ENCODE measurements around the gene PTGES2. TPM values are rescaled to one million over a fixed set of nuclear protein-coding genes. Genes with fewer than 3 reads are reported as not detected.

PTGES2 gene
- total RNA-seq, 2 donors from 2014 or later, result 73.5 to 84.5 TPM

GRCh38 chr9:128145951-128146351, 18.4 kb upstream of the PTGES2 start:
- Histone ChIP-seq H3K27me3 (ENCODE audit: control insufficient read depth, insufficient read depth, low read length, poor library complexity, severe bottlenecking) (no peaks in the 10 kb centered on the region), H3K9ac (ENCODE audit: extremely low read depth, low read length, poor library complexity, severe bottlenecking) (no peak overlapping the region), H3K9me3 (ENCODE audit: control insufficient read depth, low read length) (no peaks in the 10 kb centered on the region), H3K4me3 (ENCODE audit: low read length) (no peak overlapping the region), H3K4me1 (ENCODE audit: control insufficient read depth, insufficient read depth, low read length) (no peaks in the 10 kb centered on the region), H3K27ac (ENCODE audit: low read depth, low read length) (no peak overlapping the region), H3K36me3 (ENCODE audit: control insufficient read depth, insufficient read depth, low read length) (no peaks in the 10 kb centered on the region)
- Mint-ChIP-seq H3K9me3 (no peaks in the 10 kb centered on the region), H3K4me3 (no peak overlapping the region), H3K27me3 (ENCODE audit: insufficient read depth) (peaks cover 7% of the 10 kb centered on the region), H3K4me1 (peaks cover 3% of the 10 kb centered on the region), H3K27ac (no peak overlapping the region), H3K36me3 (ENCODE audit: low read depth) (no peaks in the 10 kb centered on the region)
- no peak for DNase-seq
- WGBS, 2 experiments (ENCODE audit: insufficient coverage in 1 of 2, insufficient read length in 1 of 2), result 86 to 90% methylated on average over 9 to 13 of the region's 13 CpGs
- no peak for TF ChIP-seq CTCF (conservative IDR thresholded peaks at IDR 0.05)

- Histone ChIP-seq H3K9me3 (ENCODE audit: control insufficient read depth, low read length) (no peaks in the 10 kb centered on the region), H3K4me1 (ENCODE audit: control insufficient read depth, insufficient read depth, low read length) (no peaks in the 10 kb centered on the region), H3K27ac (ENCODE audit: low read depth, low read length) (no peak overlapping the region), H3K36me3 (ENCODE audit: control insufficient read depth, insufficient read depth, low read length) (no peaks in the 10 kb centered on the region), H3K4me3 (ENCODE audit: low read length) (no peak overlapping the region), H3K27me3 (ENCODE audit: control insufficient read depth, insufficient read depth, low read length, poor library complexity, severe bottlenecking) (no peaks in the 10 kb centered on the region), H3K9ac (ENCODE audit: extremely low read depth, low read length, poor library complexity, severe bottlenecking) (no peak overlapping the region)
- no peaks in the 10 kb centered on the region for H3K36me3 Mint-ChIP-seq (ENCODE audit: low read depth)
- TF ChIP-seq CTCF (conservative IDR thresholded peaks at IDR 0.05), result no peak
- H3K4me1 Mint-ChIP-seq, result no peaks in the 10 kb centered on the region
- H3K9me3 Mint-ChIP-seq, result no peaks in the 10 kb centered on the region
- no peak for DNase-seq
- H3K4me3 Mint-ChIP-seq, result no peak overlapping the region
- peaks cover 4% of the 10 kb centered on the region for H3K27me3 Mint-ChIP-seq (ENCODE audit: insufficient read depth)
- H3K27ac Mint-ChIP-seq, result no peak overlapping the region
- 71 to 81% methylated on average over 6 to 8 of the region's 8 CpGs for WGBS, 2 experiments (ENCODE audit: insufficient coverage in 1 of 2, insufficient read length in 1 of 2)
These were observed 18.0 kb upstream of the PTGES2 start for GRCh38 chr9:128145536-128145935.

GRCh38 chr9:128144239-128145181, 17.0 kb upstream of the PTGES2 start:
- Mint-ChIP-seq H3K4me3 (no peak overlapping the region), H3K4me1 (no peaks in the 10 kb centered on the region), H3K27me3 (ENCODE audit: insufficient read depth) (peaks cover 4% of the 10 kb centered on the region), H3K27ac (no peak overlapping the region), H3K9me3 (no peaks in the 10 kb centered on the region), H3K36me3 (ENCODE audit: low read depth) (no peaks in the 10 kb centered on the region)
- Histone ChIP-seq H3K4me1 (ENCODE audit: control insufficient read depth, insufficient read depth, low read length) (no peaks in the 10 kb centered on the region), H3K4me3 (ENCODE audit: low read length) (no peak overlapping the region), H3K9ac (ENCODE audit: extremely low read depth, low read length, poor library complexity, severe bottlenecking) (no peak overlapping the region), H3K27ac (ENCODE audit: low read depth, low read length) (no peak overlapping the region), H3K27me3 (ENCODE audit: control insufficient read depth, insufficient read depth, low read length, poor library complexity, severe bottlenecking) (no peaks in the 10 kb centered on the region), H3K36me3 (ENCODE audit: control insufficient read depth, insufficient read depth, low read length) (no peaks in the 10 kb centered on the region), H3K9me3 (ENCODE audit: control insufficient read depth, low read length) (no peaks in the 10 kb centered on the region)
- no peak for TF ChIP-seq CTCF (conservative IDR thresholded peaks at IDR 0.05)
- 94% methylated on average over 12 to 22 of the region's 22 CpGs for whole genome bisulfite sequencing, 2 experiments (ENCODE audit: insufficient coverage in 1 of 2, insufficient read length in 1 of 2)
- DNase-seq, result no peak

Data from endodermal cell (in vitro differentiated cells).